AG09309 (cell line): ENCODE measurements around the gene NF1.

Source experiments
- DNase-seq: peaks from one replicate; pipeline ENCODE4 v3.0.0-alpha.2; 2010; ENCODE audit warnings: low read depth
- H3K4me3 ChIP-seq: 2 replicates; pipeline ENCODE4 v1.5.1; 2011; ENCODE audit warnings: mild to moderate bottlenecking, low read depth, low read length, moderate library complexity; ENCODE audit not compliant: control insufficient read depth
- TF ChIP-seq, protein P1 (sequence below): IDR thresholded peaks from 2 replicates; pipeline ENCODE4 v1.5.1; 2011; ENCODE audit warnings: mild to moderate bottlenecking, low read depth, low read length, inconsistent platforms; ENCODE audit not compliant: insufficient read depth, control insufficient read depth; ENCODE audit errors: missing control alignments

NF1 gene

DNA sequence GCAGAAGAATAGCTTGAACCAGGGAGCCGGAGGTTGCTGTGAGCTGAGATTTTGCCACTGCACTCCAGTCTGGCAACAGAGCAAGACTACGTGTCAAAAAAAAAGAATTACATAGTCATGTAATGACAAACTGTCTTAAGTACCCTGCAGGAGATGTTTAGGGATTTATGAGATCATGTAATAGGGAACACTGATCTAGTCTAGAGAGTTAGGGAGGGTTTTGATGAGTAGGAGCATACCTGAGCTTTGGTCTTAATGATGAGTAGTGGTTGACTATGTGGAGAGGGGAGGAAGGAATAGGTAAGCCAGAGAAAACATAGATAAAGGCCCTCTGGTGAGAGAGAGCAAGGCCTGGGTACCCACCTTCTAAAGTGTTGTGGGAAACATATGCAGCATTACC, 30.1 kb upstream of the NF1 start:
- DNase-seq, result no peak
- no peak overlapping the region for H3K4me3 ChIP-seq

DNA sequence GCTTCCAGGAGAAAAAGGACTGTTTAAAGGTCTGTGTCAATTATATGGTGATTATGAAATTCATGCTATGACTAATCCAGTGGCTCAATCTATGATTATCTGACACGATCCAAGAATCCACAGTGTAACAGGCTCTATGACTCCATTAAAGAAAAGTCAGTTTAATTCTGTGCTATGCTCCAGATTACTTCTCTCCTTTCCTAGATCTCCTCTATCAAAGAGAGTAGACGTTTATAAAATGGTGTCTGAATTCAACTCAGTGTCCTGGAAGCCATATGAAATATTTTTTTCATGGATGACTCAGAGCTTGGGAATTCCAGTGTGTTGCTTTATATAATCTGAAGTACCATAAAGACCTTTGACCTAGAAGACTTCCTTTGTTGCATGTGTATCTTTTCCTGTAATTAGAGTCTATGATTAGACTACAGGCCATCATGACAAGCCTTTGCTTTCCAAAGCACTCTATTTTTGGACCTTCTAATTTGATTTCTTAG, 27.0 kb upstream of the NF1 start:
- no peak overlapping the region for H3K4me3 ChIP-seq
- TF ChIP-seq, protein P1, sequence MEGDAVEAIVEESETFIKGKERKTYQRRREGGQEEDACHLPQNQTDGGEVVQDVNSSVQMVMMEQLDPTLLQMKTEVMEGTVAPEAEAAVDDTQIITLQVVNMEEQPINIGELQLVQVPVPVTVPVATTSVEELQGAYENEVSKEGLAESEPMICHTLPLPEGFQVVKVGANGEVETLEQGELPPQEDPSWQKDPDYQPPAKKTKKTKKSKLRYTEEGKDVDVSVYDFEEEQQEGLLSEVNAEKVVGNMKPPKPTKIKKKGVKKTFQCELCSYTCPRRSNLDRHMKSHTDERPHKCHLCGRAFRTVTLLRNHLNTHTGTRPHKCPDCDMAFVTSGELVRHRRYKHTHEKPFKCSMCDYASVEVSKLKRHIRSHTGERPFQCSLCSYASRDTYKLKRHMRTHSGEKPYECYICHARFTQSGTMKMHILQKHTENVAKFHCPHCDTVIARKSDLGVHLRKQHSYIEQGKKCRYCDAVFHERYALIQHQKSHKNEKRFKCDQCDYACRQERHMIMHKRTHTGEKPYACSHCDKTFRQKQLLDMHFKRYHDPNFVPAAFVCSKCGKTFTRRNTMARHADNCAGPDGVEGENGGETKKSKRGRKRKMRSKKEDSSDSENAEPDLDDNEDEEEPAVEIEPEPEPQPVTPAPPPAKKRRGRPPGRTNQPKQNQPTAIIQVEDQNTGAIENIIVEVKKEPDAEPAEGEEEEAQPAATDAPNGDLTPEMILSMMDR, result no peak
- peak; percentile 63 for DNase-seq

More for the DNA sequence above, 30.1 kb upstream of the NF1 start:
- TF ChIP-seq, protein P1, result no peak

DNA sequence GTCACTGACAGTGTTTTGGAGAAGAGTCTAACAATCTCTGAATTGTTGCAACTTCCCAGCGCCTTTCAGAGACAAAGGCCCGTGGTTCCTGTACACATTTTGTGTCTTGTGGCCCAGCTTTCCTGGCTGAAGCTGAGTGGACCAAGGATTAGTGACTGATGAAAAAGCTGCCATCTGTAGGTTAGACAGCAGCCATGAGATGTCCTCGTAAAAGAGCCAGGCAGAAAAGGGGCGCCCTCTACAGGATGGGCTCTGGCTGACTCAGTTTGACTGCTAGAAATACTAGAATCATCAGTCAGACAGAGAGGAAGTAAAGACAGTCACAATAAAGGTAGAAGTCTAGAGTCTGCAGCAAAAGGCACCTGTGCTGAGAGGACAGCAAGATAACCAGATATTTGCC, 26.5 kb upstream of the NF1 start:
- TF ChIP-seq, protein P1, result peak; percentile 31
- H3K4me3 ChIP-seq, result no peak overlapping the region
- no peak for DNase-seq

DNA sequence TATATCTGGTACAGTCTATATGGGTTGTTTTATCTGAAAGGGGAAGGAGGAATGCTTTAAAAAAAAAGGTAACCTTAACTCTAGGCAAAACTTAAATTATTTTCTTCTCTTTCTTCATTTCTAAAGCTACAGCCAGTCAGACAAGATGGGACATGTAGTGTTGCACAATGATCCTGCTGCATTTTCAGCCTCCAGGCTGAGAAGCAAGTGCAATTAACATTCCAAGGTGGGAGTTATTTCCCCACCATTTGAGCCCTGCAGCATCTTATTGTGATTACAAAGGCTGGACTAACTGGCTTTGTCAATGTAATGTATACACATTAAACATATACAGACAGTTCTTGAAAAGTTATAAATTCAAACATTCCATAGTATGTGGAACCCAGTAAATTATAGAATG, 22.6 kb upstream of the NF1 start:
- H3K4me3 ChIP-seq, result no peak overlapping the region
- TF ChIP-seq, protein P1, result no peak
- DNase-seq, result peak; percentile 38

DNA sequence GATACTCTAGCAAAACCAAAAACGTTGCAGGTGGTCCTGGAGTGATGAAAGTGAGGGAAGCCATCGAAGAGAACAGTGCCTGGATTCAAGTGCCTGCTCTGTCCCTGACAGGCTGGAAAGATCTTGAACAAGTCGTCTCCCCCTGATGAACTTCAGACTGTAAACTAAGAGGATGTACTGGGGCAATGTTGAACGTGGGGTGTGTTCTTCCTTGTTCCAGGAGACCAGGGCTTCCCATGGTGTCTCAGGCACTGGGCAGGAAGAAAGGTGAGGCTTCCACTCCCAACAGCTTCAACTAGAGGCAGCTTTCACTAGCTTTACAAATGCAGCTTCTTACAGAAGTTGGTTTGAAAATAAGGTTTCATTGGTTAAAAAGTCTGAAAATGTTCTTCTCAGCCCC, 21.4 kb upstream of the NF1 start:
- no peak overlapping the region for H3K4me3 ChIP-seq
- TF ChIP-seq, protein P1, result no peak
- no peak for DNase-seq

DNA sequence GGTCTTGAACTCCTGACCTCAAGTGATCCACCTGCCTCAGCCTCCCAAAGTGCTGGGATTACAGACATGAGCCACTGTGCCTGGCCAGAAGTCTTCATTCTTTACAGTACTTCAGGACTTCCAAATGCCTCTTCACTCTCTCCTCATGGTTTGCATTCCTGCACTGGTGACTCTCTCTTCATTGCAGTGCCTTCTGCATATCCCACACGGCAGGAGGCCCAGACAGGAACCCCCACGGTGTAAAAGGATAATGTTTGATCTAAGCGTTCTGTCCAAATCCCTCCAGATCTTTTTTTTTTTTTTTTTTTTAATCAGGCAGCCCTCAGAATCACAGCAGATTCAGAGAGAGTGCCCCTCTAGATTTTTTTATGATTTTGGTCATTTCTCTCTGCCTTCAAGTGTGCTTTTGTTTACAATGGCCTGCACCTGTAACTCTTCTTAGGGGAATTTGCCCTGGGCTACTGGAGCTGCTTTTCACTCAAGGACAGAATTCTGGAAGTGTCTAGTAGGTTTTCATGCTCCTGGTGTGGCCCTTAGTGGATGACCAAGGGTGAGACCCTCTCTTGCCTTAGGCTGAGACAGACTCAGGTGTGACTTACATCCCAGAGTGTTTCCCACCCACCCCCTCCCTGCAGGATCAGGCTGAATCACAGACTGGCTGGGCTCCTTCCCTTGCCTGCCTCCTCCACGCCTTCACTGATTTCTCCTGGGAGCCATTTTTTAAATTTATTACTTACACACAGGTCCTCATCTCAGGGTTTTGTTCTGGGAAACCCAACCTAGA, 19.8 kb upstream of the NF1 start:
- TF ChIP-seq, protein P1, result no peak
- no peak overlapping the region for H3K4me3 ChIP-seq
- no peak for DNase-seq
